ENCODE measurements around the gene C17orf78.
"Not testable (repeated sequence)": the region's sequence is repeated elsewhere in the genome, so short reads cannot be mapped to it uniquely, and the experiment has no call there.

The C17orf78 gene

GRCh38 chr17:37388266-37388665, 12.5 kb downstream of the C17orf78 start:
- DNase-seq, result no peak

- DNase-seq, result no peak
Observed at GRCh38 chr17:37389160-37389559, 13.4 kb downstream of the C17orf78 start.

GRCh38 chr17:37391146-37391545, 15.4 kb downstream of the C17orf78 start:
- DNase-seq, result no peak

- DNase-seq, result no peak
Observed at GRCh38 chr17:37392024-37392590, 16.3 kb downstream of the C17orf78 start.

- no peak for DNase-seq
Observed at GRCh38 chr17:37393352-37393751, 17.6 kb downstream of the C17orf78 start.

GRCh38 chr17:37399265-37399803, 23.5 kb downstream of the C17orf78 start:
- no peak for DNase-seq

GRCh38 chr17:37400505-37400904, 24.7 kb downstream of the C17orf78 start:
- DNase-seq, result no peak

- DNase-seq, result not testable (repeated sequence)
Observed at GRCh38 chr17:37405522-37405921, 29.7 kb downstream of the C17orf78 start.

- no peak for DNase-seq
Observed at GRCh38 chr17:37405955-37406634, 30.3 kb downstream of the C17orf78 start.

GRCh38 chr17:37406635-37407461, 31.1 kb downstream of the C17orf78 start, which contains the start of the genes ACACA and TADA2A:
Gene ACACA, minus strand, starts transcription at chr17:37406836. Its CDS starts 537 bp downstream, at chr17:37406299.
Gene TADA2A, plus strand, starts transcription at chr17:37406886. Its CDS starts 4,480 bp downstream, at chr17:37411366.
- DNase-seq, result peak; percentile 89

GRCh38 chr17:37408145-37408479, 32.3 kb downstream of the C17orf78 start:
- DNase-seq, result not testable (repeated sequence)

GRCh38 chr17:37410357-37410756, 34.6 kb downstream of the C17orf78 start:
- no peak for DNase-seq

GRCh38 chr17:37413875-37414519, 38.2 kb downstream of the C17orf78 start:
- DNase-seq, result no peak

- DNase-seq, result no peak
Observed at GRCh38 chr17:37417852-37418251, 42.1 kb downstream of the C17orf78 start.

GRCh38 chr17:37422971-37423625, 47.3 kb downstream of the C17orf78 start:
- no peak for DNase-seq

- no peak for DNase-seq
Observed at GRCh38 chr17:37425268-37425667, 49.5 kb downstream of the C17orf78 start.

- no peak for DNase-seq
Observed at GRCh38 chr17:37429039-37429438, 53.3 kb downstream of the C17orf78 start.

GRCh38 chr17:37429453-37429852, 53.7 kb downstream of the C17orf78 start:
- no peak for DNase-seq

- no peak for DNase-seq
Observed at GRCh38 chr17:37430051-37430627, 54.4 kb downstream of the C17orf78 start.

- DNase-seq, result no peak
Observed at GRCh38 chr17:37432671-37433070, 56.9 kb downstream of the C17orf78 start.

- no peak for DNase-seq
Observed at GRCh38 chr17:37438141-37438540, 62.4 kb downstream of the C17orf78 start.

GRCh38 chr17:37440424-37440823, 64.6 kb downstream of the C17orf78 start:
- DNase-seq, result no peak
